Stimulated activated CD4-positive, alpha-beta T cell treated with anti-CD3 and anti-CD28 coated beads, Interleukin-12 subunit alpha, Interleukin-12 subunit beta, amount 100 ng/mL, for 48 hours (primary cell): Measurements from ENCODE around the gene PDGFC.
"Not testable (repeated sequence)": the region's sequence is repeated elsewhere in the genome, so short reads cannot be mapped to it uniquely, and the experiment has no call there.

Experiments
- DNase-seq, 3 donors: peaks; one replicate each; pipeline ENCODE4 v3.0.0-alpha.2; 2020; ENCODE audit warnings: low read depth in 2 of 3, low spot score in 1 of 3

PDGFC gene

DNA sequence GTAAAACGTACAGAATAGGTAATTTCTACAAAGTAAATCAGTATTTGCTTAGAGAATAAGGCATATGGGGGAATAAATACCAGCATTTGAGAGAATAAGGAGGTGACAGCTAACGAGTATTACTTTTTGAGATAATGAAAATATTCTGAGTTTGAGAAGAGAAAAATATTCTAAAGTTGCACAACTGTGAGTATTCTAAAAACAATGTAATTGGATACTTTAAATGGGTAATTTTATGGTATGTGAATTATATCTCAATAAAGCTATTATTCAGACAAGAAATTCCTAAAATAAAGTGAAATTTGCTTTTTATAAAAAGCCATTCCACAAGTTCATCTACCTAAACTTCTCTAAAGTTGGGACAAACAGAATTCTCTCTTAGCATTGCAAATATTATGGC is 62.6 kb downstream of the PDGFC start:
- DNase-seq: no peak

DNA sequence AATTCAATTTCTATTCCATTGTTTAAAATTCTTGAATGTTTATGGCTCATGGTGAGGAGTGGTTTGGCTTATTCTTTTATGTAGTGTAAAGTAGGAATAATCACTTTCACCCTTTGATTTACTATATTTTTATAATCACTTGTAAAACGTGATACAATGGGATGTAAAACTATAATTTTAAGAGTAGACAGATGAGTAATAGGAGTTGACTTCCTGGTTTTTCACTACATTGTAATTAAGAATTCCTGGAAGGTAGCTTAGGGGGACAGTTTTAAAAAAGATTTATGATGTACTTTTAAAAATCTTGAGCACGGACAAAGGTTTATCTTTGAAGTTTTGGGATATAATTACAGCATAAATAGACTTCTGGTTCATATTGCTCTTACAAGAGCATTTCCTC is 65.3 kb downstream of the PDGFC start:
- DNase-seq: no peak

- DNase-seq: no peak
These were observed 69.7 kb downstream of the PDGFC start for GRCh38 chr4:156901871-156902270.

DNA sequence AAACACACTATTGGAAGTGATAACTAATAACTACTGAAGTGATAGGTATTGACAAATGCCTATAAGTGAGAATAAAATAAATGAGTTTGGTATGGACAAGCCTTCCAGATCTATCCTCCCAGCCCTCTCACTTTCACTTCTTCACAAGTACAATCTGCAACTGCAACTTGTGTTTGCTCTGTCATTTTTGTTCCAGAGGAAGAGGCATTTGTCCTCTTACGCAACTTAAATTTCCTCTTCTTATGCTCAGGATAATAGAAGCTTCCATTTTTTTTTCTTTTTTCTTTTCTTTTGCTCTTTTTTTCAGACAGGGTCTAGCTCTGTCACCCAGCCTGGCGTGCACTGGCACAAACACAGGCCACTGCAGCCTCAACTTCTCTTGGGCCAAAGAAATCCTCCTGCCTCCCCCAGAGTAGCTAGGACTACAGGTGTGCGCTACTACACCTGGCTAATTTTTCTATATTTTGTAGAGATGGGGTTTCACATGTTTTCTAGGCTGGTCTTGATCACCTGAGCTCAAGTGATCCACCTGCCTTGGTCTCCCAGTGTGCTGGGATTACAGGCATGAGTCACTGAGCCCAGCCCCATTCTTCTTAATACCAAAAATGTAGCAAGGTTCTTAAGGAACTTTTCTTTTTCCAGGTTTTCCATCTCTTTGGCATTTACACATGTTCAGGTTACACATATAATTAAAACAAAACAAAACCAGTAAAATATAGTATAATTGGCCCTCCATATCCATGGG is 73.1 kb downstream of the PDGFC start:
- DNase-seq: no peak

DNA sequence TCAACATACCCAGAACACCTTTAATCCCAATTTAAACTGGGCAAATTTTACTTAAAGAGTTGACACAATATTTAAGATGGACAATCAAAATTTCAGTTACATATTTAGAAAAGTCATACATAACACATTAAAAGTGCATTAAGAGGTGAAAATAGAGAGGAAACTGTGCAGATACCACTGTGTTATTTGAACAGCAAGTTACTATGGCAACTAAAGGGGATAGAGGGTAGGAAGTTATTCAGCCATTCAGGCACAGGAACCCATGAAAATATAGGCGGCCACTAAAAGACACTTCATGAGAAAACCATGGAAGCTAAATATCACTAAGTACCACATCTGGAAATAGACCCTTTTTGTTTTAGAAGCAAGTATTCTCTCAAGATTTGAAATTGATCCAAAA is 75.1 kb downstream of the PDGFC start:
- no peak for DNase-seq

DNA sequence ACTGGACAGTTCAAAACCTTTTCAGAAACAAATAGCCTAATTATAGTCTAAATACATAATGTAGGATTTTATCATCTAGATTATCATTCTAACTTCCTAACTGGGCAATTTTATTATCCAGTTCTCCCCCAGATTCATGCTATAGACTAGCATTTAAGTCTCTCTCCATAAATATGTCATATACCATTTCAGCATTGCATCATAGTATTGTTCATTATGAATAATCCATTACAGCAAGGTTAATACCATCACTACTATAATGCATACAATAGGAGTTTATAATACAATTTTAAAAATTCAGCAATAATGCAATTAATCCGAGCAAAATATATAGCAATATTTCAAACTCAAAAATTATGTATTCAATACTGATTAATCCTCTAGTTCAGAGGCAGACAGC is 77.4 kb downstream of the PDGFC start:
- DNase-seq: no peak

- DNase-seq: no peak
These were observed 78.8 kb downstream of the PDGFC start for GRCh38 chr4:156892805-156893204.

- no peak for DNase-seq
These were observed 81.7 kb downstream of the PDGFC start for GRCh38 chr4:156889616-156890594.

DNA sequence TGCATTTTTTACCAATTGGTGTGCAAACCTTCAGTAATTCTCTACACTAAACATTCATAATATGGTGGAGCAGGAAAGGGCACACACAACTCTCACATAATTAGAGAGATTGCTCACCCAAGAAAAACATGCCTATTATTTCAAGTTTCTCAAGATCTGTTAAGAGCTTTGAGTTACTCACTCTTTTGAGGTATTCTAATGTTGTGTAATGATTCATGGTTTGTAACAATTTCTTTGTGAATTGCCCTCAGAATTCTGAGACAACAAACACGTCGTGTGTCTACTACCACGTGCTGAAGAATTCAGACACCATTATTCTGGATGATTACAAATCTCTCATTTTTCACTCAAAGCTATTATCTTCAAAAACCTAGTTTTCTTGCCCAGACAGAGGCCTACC is 82.8 kb downstream of the PDGFC start:
- no peak for DNase-seq

- no peak for DNase-seq
These were observed 85.1 kb downstream of the PDGFC start for GRCh38 chr4:156886481-156886880.

- DNase-seq: no peak
These were observed 86.2 kb downstream of the PDGFC start for GRCh38 chr4:156885374-156885773.

DNA sequence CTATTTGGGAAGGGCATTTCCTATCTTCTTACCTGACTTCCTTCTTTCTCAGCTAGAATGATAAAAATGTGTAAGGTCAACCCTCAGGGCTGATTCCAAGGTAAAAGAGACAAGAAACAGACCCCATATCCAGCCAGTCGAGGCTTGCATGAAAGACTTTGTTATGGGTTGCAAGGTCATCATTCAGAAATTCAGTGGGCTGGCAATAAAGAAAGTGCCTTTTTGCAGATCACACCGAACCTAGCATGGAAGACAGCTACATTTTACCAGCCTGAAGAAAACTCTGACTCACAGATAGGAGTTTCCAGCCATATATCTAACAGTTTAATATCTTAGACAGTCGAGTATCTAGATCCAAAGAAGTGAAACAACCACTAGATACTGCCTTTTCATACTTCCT is 87.4 kb downstream of the PDGFC start:
- no peak for DNase-seq

- no peak for DNase-seq
These were observed 95.9 kb downstream of the PDGFC start for GRCh38 chr4:156875704-156876103.

DNA sequence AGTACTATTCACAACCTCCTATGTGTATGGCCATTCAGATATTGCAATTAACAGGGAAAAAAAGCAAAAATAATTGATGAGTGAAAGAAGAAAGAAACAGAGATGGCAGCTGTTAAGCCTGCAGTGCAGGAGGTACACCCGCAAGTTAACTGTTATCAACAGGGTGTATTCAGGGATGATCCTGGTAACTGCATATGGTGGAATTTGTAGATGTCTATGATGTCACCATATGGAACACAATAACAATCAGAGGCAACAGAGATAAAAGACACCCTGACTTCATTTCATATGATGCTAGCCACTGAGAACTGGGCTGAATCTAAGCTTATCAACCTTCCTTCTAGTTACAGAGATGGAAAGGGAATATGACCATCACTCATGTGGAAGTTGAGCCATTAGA is 96.5 kb downstream of the PDGFC start:
- no peak for DNase-seq

- DNase-seq: no peak
These were observed 97.8 kb downstream of the PDGFC start for GRCh38 chr4:156873799-156874198.

DNA sequence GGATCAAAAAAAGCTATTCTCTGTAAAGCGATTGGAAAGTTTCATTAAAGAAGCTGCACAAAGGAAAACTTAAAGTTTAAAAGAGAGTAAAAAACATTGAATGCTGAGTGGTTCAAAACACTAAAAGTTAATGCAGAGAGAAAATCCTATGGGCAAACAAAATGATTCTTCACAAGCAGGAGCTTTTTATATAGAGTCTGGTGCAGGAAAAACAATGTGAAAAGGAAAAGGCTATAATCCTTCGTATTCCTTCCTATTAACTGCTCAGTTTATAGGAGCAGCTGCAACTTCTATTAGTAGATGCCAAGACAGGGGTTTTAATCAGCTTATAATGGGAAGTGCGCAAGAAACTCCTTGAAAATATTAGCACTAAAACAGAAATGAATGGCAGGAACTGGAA is 100.7 kb downstream of the PDGFC start:
- no peak for DNase-seq

GRCh38 chr4:156870131-156870530 is 101.5 kb downstream of the PDGFC start:
- DNase-seq: no peak

GRCh38 chr4:156866088-156866487 is 105.5 kb downstream of the PDGFC start:
- DNase-seq: not testable (repeated sequence)

DNA sequence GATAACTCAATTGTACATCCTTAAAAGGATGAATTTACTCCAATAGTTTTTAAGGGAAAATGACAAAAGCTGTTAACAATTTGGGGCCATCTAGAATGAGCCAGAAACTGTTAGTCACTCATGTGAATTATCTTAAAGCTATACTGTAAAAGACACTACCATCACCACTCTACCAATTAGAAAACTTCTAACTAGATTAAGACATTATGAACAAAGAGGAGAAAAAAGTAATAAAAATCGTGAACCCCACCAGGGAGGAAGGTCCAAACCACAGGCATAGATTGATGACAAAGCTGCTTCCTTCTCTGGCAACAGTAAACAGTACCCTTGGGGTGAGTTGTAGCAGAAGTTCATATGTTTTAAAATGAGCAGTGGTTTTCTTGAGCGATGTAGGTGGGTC is 106.1 kb downstream of the PDGFC start:
- no peak for DNase-seq

DNA sequence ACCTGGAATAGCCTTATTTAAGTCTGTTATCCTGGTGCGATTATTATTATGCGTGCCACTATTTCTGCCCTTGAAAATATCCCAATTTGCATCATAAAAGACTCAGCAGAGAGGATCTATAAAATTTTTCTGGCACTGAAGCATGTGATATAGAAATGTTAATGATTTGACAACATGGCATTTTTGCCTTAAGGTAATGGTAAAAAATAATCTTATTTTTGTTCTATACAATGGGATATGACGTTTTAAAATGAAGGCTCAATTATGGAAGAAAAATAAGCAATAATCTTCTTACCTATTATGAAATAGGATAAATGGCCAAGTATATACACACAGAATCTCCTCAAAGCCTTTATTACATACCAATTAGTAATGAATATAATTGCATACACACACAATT is 113.5 kb downstream of the PDGFC start:
- DNase-seq: no peak

DNA sequence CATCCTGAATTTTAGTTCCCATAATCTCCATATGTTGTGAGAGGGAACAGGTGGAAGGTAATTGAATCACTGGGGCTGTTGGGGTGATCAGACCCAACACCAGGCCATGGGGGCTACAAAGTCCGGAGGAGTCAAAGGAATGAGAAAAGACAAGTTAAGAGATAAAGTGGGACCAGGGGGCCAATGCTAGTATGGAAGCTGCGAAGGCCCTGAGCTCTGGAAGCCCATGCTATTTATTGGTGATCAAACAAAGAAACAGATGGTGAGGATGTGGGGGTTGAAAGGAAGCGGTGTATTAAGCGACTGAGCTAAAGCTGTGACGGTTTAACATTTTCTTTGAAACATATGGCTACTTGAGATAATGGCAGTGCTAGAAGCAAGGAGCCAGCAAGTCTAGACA is 132.8 kb downstream of the PDGFC start:
- DNase-seq: no peak

- no peak for DNase-seq
These were observed 133.8 kb downstream of the PDGFC start for GRCh38 chr4:156837625-156838345.
